ENCODE measurements around the gene MAN2B2. TPM values are rescaled to one million over a fixed set of nuclear protein-coding genes. Genes with fewer than 3 reads are reported as not detected.
"Not testable (repeated sequence)": the region's sequence is repeated elsewhere in the genome, so short reads cannot be mapped to it uniquely, and the experiment has no call there.

MAN2B2 gene
- total RNA-seq, 1 donor from 2014 or later: 35.1 TPM

- intact Hi-C loops (cut with micrococcal nuclease): loop anchor here (1.0 to 5.0 kb wide), 15 partner anchors 19 to 1800 kb away; partner anchors contain the start of genes ACOX3, BLOC1S4, GRPEL1 and MAN2B2
Measured at GRCh38 chr4:6640292-6641163, 65.5 kb downstream of the MAN2B2 start, which contains the start of gene MRFAP1. TSS of gene MRFAP1 (plus strand) at chr4:6640685. CDS start at chr4:6640863, 178 bp downstream.

GRCh38 chr4:6641164-6641970 is 66.4 kb downstream of the MAN2B2 start:
- intact Hi-C loops (cut with micrococcal nuclease): loop anchor here (1.0 to 5.0 kb wide), 5 partner anchors 18 to 1799 kb away; partner anchors contain the start of genes ACOX3 and TRMT44

- intact Hi-C loops (cut with micrococcal nuclease): loop anchor here (1.0 to 5.0 kb wide), 5 partner anchors 17 to 1799 kb away; partner anchors contain the start of genes ACOX3 and TRMT44
Measured at GRCh38 chr4:6641971-6642320, 67.0 kb downstream of the MAN2B2 start.

- intact Hi-C loops (cut with micrococcal nuclease): loop anchor here (5.0 kb wide), 1 partner anchor 1449 kb away; no protein-coding TSS in a partner anchor
Measured at GRCh38 chr4:6643141-6643847, 68.3 kb downstream of the MAN2B2 start.

GRCh38 chr4:6644792-6645530 is 70.0 kb downstream of the MAN2B2 start:
- intact Hi-C loops (cut with micrococcal nuclease): loop anchor here (5.0 kb wide), 1 partner anchor 1447 kb away; no protein-coding TSS in a partner anchor

GRCh38 chr4:6647169-6647568 is 72.2 kb downstream of the MAN2B2 start:
- intact Hi-C loops (cut with micrococcal nuclease): no loop called here

GRCh38 chr4:6647582-6648230 is 72.7 kb downstream of the MAN2B2 start:
- intact Hi-C loops (cut with micrococcal nuclease): no loop called here

- intact Hi-C loops (cut with micrococcal nuclease): no loop called here
Measured at GRCh38 chr4:6649216-6649615, 74.2 kb downstream of the MAN2B2 start.

GRCh38 chr4:6654211-6654610 is 79.2 kb downstream of the MAN2B2 start:
- intact Hi-C loops (cut with micrococcal nuclease): not testable (repeated sequence)

GRCh38 chr4:6655291-6655690 is 80.3 kb downstream of the MAN2B2 start:
- intact Hi-C loops (cut with micrococcal nuclease): not testable (repeated sequence)

- intact Hi-C loops (cut with micrococcal nuclease): no loop called here
Measured at GRCh38 chr4:6655924-6656323, 80.9 kb downstream of the MAN2B2 start.

GRCh38 chr4:6657242-6658208 is 82.5 kb downstream of the MAN2B2 start:
- intact Hi-C loops (cut with micrococcal nuclease): no loop called here

- intact Hi-C loops (cut with micrococcal nuclease): no loop called here
Measured at GRCh38 chr4:6658209-6658595, 83.2 kb downstream of the MAN2B2 start.

- intact Hi-C loops (cut with micrococcal nuclease): loop anchor here (1.0 kb wide), 2 partner anchors 15 to 17 kb away; no protein-coding TSS in a partner anchor
Measured at GRCh38 chr4:6658597-6659075, 83.6 kb downstream of the MAN2B2 start.

GRCh38 chr4:6659897-6660296 is 84.9 kb downstream of the MAN2B2 start:
- intact Hi-C loops (cut with micrococcal nuclease): loop anchor here (1.0 to 10.0 kb wide), 3 partner anchors 13 to 795 kb away; no protein-coding TSS in a partner anchor

GRCh38 chr4:6660430-6660829 is 85.4 kb downstream of the MAN2B2 start:
- intact Hi-C loops (cut with micrococcal nuclease): loop anchor here (10.0 kb wide), 1 partner anchor 796 kb away; no protein-coding TSS in a partner anchor

GRCh38 chr4:6662591-6662990 is 87.6 kb downstream of the MAN2B2 start:
- intact Hi-C loops (cut with micrococcal nuclease): loop anchor here (10.0 kb wide), 1 partner anchor 798 kb away; no protein-coding TSS in a partner anchor
